Measurements from ENCODE around the gene DGCR8. TPM values are rescaled to one million over a fixed set of nuclear protein-coding genes. Genes with fewer than 3 reads are reported as not detected.
A peak's percentile ranks its signal among the peaks of the same experiment; 100 is the strongest.

The DGCR8 gene
- total RNA-seq (10 to 100 TPM; 17.8 to 18.5 TPM), total RNA-seq (25.6 to 109 (median 58.9) reads per million in 172 experiments)
- polyA plus RNA-seq (2013, experiment 1 of 2) = 20.7 TPM
- polyA plus RNA-seq (2013, experiment 2 of 2) = 24.2 TPM

DNA sequence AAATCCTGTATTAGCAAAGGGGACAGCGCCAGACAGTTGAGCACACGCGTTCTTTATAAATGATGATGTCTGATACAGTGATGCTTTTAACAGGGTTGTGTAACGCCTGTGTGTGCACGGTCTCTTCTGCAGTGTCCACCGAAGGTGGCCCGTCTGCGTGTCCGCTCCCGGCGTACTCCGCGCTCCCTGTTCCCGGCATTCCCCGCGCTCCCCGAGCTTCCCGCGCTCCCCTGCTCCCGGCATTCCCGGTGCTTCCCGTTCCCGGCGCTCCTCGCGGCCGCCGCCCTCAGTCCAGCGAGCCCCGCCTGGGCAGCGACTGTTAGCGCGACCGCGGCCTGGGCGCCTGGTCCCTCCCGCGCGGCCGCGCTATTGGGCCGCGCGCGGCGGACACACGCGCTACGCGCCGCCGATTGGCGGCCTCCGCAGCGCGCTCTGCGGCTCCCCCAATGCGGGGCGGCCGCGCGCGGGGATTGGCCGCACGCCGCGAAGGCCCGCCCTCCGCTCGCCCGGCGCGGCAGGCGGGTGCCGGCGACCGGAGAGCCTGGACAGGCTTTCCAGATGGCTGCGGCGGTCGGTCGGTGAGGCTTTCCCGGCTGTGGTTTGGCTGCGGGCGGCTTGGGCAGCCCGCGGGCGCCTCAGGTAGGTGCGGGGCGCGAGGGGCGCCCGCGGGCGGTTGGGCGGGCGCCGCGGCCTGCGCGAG, at the start of gene DGCR8:
Gene DGCR8 (plus strand): TSS at position 497 of the 700 bp plus-strand sequence. CDS start 5,723 bp downstream, outside the sequence.
- H3K36me3 Mint-ChIP-seq (ENCODE audit: low read depth) = no peaks in the 10 kb centered on the region
- ATAC-seq (ENCODE audit: poor library complexity) = peak; percentile 89

DNA sequence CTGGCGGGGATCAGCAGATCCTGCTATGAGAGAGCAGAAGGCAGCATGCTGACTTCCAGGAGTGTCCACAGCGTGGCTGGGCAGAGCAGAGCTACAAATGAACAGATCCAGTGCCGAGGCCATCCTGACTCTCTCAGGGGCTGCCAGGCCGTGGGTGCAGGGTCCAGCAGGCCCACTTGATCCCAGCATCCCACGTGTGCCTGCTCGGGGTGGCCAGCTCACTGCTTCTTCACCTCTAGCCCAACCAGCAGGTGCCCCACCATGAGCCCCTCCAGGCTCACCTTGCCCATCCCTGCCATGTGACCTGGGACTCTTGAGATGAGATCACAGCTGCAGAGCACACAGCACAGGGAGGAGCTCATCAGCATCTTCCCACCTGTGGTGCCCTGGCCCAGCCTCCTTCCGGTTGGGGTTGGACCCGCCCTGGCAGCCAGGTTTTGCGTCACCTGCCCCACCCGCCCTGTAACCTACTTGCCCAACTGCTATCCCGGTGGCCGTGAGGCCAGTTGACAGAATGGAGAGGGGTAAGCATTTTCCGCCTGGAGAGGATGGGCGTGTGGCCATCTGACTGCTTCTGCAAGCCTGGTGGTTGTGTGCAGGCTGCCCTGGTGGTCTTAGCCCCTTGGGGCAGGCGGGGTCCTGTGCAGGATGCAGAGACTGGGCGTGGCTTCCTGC, 48.2 kb upstream of the DGCR8 start:
- Mint-ChIP-seq H3K27me3 (no peaks in the 10 kb centered on the region), H3K27ac (peak overlapping the region; percentile 49), H3K9me3 (no peaks in the 10 kb centered on the region), H3K4me3 (no peak overlapping the region), H3K4me1 (ENCODE audit: low read depth) (peaks cover 31% of the 10 kb centered on the region), H3K36me3 (ENCODE audit: low read depth) (peaks cover 20% of the 10 kb centered on the region)
- TF ChIP-seq, protein P1, sequence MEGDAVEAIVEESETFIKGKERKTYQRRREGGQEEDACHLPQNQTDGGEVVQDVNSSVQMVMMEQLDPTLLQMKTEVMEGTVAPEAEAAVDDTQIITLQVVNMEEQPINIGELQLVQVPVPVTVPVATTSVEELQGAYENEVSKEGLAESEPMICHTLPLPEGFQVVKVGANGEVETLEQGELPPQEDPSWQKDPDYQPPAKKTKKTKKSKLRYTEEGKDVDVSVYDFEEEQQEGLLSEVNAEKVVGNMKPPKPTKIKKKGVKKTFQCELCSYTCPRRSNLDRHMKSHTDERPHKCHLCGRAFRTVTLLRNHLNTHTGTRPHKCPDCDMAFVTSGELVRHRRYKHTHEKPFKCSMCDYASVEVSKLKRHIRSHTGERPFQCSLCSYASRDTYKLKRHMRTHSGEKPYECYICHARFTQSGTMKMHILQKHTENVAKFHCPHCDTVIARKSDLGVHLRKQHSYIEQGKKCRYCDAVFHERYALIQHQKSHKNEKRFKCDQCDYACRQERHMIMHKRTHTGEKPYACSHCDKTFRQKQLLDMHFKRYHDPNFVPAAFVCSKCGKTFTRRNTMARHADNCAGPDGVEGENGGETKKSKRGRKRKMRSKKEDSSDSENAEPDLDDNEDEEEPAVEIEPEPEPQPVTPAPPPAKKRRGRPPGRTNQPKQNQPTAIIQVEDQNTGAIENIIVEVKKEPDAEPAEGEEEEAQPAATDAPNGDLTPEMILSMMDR (IDR thresholded peaks at IDR 0.05) = no peak
- DNase-seq (peak in 11 of 14 experiments; percentile 22 to 79 (median 38)), ATAC-seq (ENCODE audit: poor library complexity) (peak; percentile 91)
- intact Hi-C loops (cut with DNase I, micrococcal nuclease) = no loop called here
- Histone ChIP-seq H3K36me3 (ENCODE audit: insufficient read depth, low read length) (peaks cover 8% of the 10 kb centered on the region), H3K4me1 (ENCODE audit: insufficient read depth, low read length) (peaks cover 39% of the 10 kb centered on the region), H3K4me3 (ENCODE audit: low read length) (no peak overlapping the region), H3K27me3 (ENCODE audit: control insufficient read depth in 1 of 2, insufficient read depth in 2 of 2, low read length in 2 of 2) (no peaks in the 10 kb centered on the region), H3K9me3 (ENCODE audit: control insufficient read depth in 1 of 2, insufficient read depth in 1 of 2, low read length in 2 of 2) (no peaks in the 10 kb centered on the region), H3K27ac (ENCODE audit: low read depth in 1 of 2, low read length in 2 of 2) (no peak overlapping the region)
- ChIA-PET CTCF (no interaction called here), POLR2A (interaction anchor here (1.0 to 2.1 kb wide), 2 partner anchors 11 to 85 kb away, joined by 3 to 8 read pairs; partner anchors contain the start of genes TANGO2 and TRMT2A)

More for the DNA sequence above, at the start of gene DGCR8:
- Mint-ChIP-seq H3K9me3 (no peaks in the 10 kb centered on the region), H3K4me1 (ENCODE audit: low read depth) (peaks cover 44% of the 10 kb centered on the region), H3K4me3 (peak within 1 kb of the TSS; percentile 99), H3K27me3 (no peaks in the 10 kb centered on the region), H3K27ac (peak within 1 kb of the TSS; percentile 90)
- Histone ChIP-seq H3K9me3 (ENCODE audit: control insufficient read depth in 1 of 2, insufficient read depth in 1 of 2, low read length in 2 of 2) (no peaks in the 10 kb centered on the region), H3K27ac (ENCODE audit: low read depth in 1 of 2, low read length in 2 of 2) (peak within 1 kb of the TSS; percentile 52 to 53), H3K36me3 (ENCODE audit: insufficient read depth, low read length) (peaks cover 3% of the 10 kb centered on the region), H3K4me1 (ENCODE audit: insufficient read depth, low read length) (peaks cover 45% of the 10 kb centered on the region), H3K4me3 (ENCODE audit: low read length) (peak within 1 kb of the TSS; percentile 76), H3K27me3 (ENCODE audit: control insufficient read depth in 1 of 2, insufficient read depth in 2 of 2, low read length in 2 of 2) (no peaks in the 10 kb centered on the region)
- POLR2A ChIA-PET = interaction anchor here (1.5 to 1.8 kb wide), 2 partner anchors 21 to 38 kb away, joined by 6 to 10 read pairs; partner anchors contain the start of gene TRMT2A
- peak; percentile 24 to 92 (median 62) for DNase-seq
- intact Hi-C loops (cut with DNase I, micrococcal nuclease) = loop anchor here (1.0 to 5.0 kb wide), 5 partner anchors 37 to 93 kb away; partner anchors contain the start of genes ARVCF (in 1 of the 2), TANGO2 (in 1 of the 2) and TRMT2A (in 1 of the 2)
- CTCF ChIA-PET = no interaction called here
- TF ChIP-seq, protein P1 (IDR thresholded peaks at IDR 0.05) = no peak

DNA sequence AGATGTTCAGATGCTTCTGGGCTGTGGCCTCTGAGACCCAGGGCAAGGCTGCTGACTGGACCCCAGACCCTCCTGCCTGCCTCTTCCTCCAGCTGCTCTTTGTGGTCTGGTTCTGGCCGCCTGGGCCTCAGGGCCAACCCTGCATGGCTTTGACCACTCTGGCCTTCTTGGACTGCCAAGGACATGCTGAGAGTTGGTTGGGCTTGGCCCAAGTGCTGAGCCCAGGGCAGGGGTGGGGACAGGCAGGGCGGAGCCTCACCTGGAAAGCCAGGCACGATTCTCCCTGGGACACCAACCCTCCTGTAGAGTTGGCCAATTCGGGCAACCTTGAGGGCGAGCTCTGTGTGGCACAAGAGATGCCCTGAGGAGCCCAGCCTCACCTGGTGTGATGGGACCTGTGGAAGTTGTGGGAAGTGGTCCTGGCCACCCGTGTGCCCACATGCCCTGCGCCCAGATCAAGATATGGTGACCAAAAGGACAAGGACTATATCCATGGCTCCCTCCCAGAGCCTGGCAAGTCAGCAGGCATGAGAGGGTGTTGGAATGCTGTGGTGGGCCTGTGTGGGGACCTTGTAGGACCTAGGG, 47.5 kb upstream of the DGCR8 start:
- intact Hi-C loops (cut with DNase I, micrococcal nuclease) = no loop called here
- Mint-ChIP-seq H3K27me3 (no peaks in the 10 kb centered on the region), H3K27ac (peak overlapping the region; percentile 49), H3K4me3 (no peak overlapping the region), H3K4me1 (ENCODE audit: low read depth) (peaks cover 31% of the 10 kb centered on the region), H3K9me3 (no peaks in the 10 kb centered on the region), H3K36me3 (ENCODE audit: low read depth) (peaks cover 26% of the 10 kb centered on the region)
- H3K27me3 ChIP-seq (ENCODE audit: control insufficient read depth in 1 of 2, insufficient read depth in 2 of 2, low read length in 2 of 2) = no peaks in the 10 kb centered on the region
- H3K36me3 ChIP-seq (ENCODE audit: insufficient read depth, low read length) = peaks cover 15% of the 10 kb centered on the region
- peaks cover 39% of the 10 kb centered on the region for H3K4me1 ChIP-seq (ENCODE audit: insufficient read depth, low read length)
- H3K4me3 ChIP-seq (ENCODE audit: low read length) = no peak overlapping the region
- no peaks in the 10 kb centered on the region for H3K9me3 ChIP-seq (ENCODE audit: control insufficient read depth in 1 of 2, insufficient read depth in 1 of 2, low read length in 2 of 2)
- ATAC-seq (ENCODE audit: poor library complexity) (no peak), DNase-seq (no peak)
- TF ChIP-seq, protein P1 (IDR thresholded peaks at IDR 0.05) = no peak
- ChIA-PET CTCF (no interaction called here), POLR2A (interaction anchor here (1.0 to 2.1 kb wide), 2 partner anchors 11 to 85 kb away, joined by 3 to 8 read pairs; partner anchors contain the start of genes TANGO2 and TRMT2A)
- H3K27ac ChIP-seq (ENCODE audit: low read depth in 1 of 2, low read length in 2 of 2) = no peak overlapping the region

Data from CD4-positive, alpha-beta T cell (primary cell).